Activated CD8-positive, alpha-beta memory T cell treated with anti-CD3 and anti-CD28 coated beads for 36 hours (primary cell): Measurements from ENCODE around the gene PCCA. TPM values are rescaled to one million over a fixed set of nuclear protein-coding genes. Genes with fewer than 3 reads are reported as not detected.
"Not testable (repeated sequence)": the region's sequence is repeated elsewhere in the genome, so short reads cannot be mapped to it uniquely, and the experiment has no call there.

Experiments
- CTCF ChIA-PET: fragments of 350-600 bp; sonication (Branson Sonifier 250); formaldehyde crosslinking; loops from one replicate; lab custom pipeline; 2021; ENCODE audit warnings: antibody characterized with exemption; lab: Charles Lee
- POLR2A ChIA-PET: fragments of 350-600 bp; sonication (Branson Sonifier 250); formaldehyde crosslinking; loops from one replicate; lab custom pipeline; 2021; ENCODE audit warnings: antibody characterized with exemption; lab: Charles Lee
- total RNA-seq, 2 experiments: library from RNA; stranded (reverse); gene quantifications; one replicate each; pipeline ENCODE4 v1.2.3, GENCODE V29; 2021

Gene PCCA
- total RNA-seq, 2 experiments from 2014 or later, result 7.7 to 9.3 TPM

DNA sequence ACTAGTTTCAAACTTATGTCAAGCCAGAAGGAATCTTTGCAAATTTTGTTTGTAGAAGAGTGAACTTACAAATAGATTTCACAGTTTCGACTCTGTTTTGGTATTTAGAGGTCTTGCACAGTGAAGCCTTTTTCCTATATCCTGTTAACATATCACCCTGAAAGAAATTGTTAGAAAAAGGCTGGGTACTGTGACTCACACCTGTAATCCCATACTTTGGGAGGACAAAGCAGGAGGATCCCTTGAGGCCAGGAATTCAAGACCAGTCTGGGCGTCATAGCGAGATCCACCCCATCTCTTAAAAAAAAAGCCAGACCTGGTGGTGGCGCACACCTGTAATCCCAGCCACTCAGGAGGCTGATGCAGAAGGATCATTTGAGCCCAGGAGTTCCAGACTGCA, 275.7 kb downstream of the PCCA start:
- ChIA-PET CTCF (no interaction called here), POLR2A (no interaction called here)

DNA sequence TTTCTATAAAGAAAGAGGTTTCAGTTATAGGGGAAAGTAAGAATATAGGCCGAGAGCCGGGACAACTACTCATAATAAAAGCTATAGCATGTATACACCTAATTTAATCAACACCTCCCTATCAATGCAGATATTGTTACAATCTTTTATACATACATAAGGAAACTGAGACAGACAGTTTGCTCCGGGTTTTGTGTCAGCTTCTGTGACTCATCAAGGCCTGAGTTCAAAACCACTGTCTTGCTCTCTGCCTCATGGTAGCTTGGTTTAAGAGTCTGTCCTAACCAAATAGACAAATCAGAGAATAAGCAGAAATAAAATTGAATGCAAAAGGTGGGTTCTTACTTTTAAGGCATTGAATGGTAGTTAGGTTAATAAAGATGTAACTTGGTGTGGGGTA, 276.8 kb downstream of the PCCA start:
- ChIA-PET CTCF (no interaction called here), POLR2A (no interaction called here)

DNA sequence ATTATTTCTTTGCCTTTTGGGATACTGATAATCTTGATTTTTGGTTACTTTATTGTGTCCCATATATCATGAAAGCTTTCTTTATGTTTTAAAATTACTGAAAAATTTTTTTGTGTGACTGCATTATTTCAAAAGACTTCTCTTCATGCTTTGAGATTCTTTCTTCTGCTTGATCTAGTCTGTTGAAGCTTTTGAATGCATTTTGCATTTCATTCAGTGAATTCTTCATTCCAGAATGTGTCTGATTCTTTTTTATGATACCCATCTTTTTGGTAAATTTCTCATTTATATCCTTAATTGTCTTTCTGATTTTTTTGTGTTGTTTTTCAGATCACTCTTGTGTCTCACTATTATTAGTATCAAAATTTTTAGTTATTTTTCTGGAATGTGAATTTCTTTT, 289.6 kb downstream of the PCCA start:
- ChIA-PET POLR2A (no interaction called here), CTCF (no interaction called here)

DNA sequence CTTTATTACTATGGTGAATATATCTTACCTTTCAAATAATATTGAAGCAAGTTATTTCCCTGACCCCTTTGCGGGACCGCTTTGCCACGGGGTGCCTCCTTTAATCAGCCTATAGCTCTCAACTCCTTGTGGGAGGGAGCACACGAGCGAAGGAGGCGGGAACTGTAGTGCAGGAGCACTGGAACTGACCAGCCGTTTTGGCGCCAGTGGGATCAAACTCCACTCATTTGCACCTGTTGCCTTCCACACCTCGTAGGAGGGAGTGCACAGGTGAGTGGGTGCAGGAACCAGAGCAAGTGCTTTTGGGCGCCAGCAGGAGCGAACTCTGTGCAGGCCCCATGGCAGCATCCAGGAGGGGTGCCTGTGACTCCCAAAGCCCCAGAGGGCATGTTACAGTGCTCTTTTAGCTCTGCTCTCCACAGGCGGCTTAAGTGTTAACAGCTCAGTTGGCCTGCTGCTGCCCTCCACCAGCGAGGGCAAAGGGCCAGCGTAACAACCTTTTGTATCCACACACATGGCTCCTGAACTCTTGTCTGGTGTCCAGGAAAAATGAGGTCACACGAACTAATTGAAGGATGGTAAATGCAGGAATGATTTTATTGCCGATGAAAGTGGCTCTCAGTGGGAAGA, 292.8 kb downstream of the PCCA start:
- ChIA-PET CTCF (no interaction called here), POLR2A (no interaction called here)

DNA sequence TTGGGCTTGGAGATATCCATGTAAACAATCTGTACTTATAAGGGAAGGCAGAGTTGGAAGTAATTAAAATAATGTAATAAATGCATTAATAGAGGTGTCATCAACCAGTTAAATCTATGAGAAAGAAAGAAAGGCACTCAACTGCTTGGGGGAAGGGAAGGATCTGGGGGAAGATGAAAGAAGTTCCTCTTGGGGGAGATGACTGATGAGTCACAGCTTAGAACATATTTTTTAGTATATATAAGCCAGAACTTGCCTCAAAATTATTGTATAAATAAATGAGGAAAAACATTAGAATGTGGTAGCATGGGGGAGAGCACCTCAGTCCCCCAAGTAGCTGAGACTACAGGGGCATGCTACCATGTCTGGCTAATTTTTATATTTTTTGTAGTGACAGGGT, 293.9 kb downstream of the PCCA start:
- POLR2A ChIA-PET, result no interaction called here
- CTCF ChIA-PET, result no interaction called here

DNA sequence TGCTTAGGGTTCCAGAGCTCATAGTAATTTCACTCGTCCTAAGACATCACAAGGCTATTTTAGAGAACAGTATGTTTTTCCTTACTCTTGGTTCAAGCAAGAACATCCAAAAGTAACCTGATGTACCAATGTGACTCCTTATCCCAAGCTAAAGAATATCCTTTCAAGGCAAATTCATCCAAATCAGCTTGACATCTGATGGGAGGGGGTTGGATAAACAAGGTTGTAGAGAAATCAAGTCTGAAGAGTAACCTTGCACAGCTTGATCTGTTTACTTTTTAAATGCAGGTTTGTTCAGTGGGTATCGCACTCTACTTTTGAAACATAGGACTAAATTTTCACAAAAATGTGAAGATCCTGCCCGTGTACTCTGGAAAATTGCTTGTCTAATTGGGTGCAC, 298.5 kb downstream of the PCCA start:
- POLR2A ChIA-PET, result no interaction called here
- CTCF ChIA-PET, result no interaction called here

DNA sequence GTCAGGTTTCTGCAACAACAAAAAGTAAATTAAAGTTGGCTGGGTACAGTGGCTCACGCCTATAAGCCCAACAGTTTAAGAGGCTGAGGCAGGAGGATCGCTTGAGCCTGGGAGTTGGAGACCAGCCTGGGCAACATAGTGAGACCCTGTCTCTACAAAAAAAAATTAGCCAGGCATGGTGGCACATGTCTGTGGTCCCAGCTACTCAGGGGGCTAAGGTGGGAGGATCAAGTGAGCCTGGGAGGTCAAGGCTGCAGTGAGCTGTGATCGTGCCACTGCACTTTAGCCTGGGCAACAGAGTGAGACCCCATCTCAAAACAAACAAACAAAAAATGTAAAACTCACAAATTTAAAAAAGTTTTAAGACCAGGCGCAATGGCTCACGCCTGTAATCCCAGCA, 299.3 kb downstream of the PCCA start:
- CTCF ChIA-PET, POLR2A ChIA-PET: not testable (repeated sequence)

DNA sequence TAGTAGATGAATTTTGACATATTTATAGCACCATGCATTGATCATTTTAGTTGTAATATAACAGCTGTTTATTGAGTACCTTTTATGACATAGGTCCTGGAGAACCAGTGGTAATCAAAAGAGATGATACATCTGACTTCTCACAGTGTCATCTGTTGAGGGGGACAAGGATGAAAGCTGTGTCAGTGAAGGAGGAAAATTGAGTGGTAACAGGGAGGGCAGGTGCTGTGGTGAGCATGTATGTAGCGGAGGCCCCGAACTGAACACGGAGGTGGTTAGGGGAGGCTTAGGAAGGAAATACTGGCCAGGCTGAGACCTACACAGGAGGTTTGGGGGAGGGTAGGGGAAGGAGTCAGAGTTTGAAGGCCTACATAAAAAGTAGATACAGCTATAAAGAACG, 300.0 kb downstream of the PCCA start:
- ChIA-PET POLR2A (interaction anchor here (0.7 kb wide), 1 partner anchor 406 kb away, joined by 3 read pairs; no protein-coding TSS in a partner anchor), CTCF (no interaction called here)

DNA sequence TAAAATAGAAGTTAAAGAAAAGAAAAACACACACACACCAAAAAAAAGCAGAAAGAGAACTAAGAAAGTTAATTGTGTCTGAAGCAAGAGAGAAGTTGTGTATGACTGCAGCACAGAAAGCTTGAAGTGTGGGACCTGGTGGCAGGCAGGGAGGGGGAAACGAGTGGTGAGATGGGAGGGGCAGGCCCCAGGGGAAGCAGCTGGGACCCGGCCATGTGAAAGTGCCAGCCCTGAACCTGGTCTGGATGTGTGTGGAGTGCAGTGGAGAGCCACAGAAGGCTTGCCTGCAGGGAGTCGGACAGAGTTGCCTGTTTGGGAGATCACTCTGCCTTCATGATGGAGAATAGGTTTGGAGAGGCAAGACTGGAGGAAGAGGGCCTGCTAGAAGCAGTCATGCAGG, 300.7 kb downstream of the PCCA start:
- ChIA-PET POLR2A (no interaction called here), CTCF (no interaction called here)

DNA sequence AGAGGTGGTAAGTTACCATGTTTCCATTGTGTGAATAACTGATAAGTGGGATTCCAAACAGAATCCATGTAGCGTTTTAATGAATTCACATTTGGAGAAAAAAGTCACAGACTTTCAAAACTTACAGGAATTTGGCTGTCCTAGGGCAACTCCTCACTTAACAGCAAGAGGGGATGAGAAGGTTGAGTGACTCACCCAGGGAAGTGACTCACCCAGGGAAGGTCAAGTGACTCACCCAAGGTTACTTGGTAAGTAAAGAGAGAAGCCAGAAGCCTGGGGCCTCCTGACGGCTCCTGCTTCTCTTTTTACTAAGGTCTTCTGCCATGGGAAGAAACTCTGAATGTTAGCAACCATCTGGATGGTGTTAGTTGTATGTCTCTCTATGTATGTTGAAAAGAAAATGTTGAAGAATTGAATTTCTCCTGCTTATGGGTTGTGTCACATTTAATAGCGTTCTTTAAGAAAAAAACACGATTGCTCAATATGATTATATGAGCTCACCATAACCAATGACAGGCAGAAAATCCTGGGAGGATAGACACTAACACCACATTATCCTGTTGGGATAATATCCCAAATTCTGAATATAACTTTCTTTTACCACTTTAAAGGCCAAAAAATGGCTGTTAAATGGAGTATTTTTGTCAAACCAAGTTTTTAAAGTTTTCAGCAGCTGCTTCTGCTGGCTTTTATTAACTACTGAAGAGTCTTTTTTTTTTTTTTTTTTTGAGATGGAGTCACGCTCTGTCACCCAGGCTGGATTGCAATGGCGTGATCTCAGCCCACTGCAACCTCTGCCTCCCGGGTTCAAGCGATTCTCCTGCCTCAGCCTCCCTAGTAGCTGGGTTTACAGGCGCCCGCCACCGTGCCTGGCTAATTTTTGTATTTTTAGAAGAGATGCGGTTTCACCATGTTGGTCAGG, 304.1 kb downstream of the PCCA start:
- ChIA-PET CTCF (interaction anchor here (0.6 to 1.5 kb wide), 3 partner anchors 9 to 114 kb away, joined by 3 to 6 read pairs (median 3); no protein-coding TSS in a partner anchor), POLR2A (interaction anchor here (0.5 to 0.6 kb wide), 2 partner anchors 118 to 169 kb away, joined by 3 to 7 read pairs; no protein-coding TSS in a partner anchor)

DNA sequence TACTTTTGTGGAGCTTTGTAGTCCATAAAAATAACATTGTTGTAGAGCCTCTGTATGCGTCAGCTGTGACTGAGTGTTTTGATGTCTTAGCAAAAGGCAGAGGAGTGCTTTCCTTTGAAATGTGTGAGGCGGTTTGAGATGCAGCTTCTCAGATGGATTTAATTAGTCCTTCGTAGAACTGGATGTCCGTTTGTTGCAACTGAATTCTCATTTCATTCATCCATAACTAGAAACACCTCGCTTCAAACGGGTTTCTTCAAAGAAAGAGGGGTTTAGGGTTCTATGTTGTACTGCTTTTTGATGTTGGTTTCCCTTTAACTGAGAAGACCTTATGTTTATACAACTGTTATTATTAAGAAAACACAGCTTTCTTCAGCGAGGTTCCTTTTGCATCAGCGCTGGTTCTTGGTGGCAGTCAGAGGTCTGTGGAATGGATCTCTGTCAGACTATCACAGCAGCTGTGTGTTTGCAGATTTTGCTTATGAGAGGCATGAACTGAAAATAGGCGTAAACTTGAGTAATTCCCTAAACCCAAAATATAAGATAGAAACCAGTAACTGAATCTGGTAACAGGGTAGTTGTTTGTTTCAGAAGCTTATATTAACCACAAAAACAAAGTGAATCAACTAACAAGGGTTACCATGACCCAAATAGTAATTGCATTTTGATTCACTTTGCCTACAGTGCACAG, 305.3 kb downstream of the PCCA start:
- ChIA-PET CTCF (interaction anchor here (1.5 kb wide), 1 partner anchor 113 kb away, joined by 6 read pairs; no protein-coding TSS in a partner anchor), POLR2A (interaction anchor here (0.5 to 1.2 kb wide), 4 partner anchors 11 to 481 kb away, joined by 3 to 5 read pairs (median 4); no protein-coding TSS in a partner anchor)

DNA sequence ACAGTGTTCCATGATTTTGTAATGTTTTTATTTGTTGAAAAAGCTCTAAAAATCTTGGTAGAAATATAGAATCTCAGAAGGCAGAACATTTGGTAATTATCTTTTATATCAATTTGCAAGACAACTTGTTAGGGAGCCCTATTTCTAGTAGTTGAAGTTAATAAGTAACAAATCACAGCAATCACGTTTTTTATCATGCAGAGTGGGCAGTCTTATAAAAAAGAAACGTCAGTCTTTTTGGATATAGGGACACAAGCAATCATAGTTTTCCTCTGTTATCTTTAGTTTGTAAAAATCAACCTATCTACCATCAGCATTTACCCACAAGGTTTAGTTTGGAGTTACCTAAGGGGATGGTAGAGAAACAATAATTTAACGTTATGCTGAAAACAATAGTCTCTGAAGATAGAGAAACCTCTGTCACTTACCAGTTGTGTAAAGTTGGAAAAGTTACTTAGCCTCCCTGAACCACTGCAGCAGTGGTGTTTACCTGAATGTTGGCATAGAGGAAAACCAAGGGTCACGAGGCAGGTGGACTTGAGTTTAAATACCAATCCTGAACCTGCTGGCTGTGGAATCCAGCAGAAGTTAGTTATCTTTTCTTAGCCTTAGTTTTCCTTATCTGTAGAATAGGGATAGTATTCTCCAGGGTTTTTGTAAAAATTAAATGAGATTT, 306.9 kb downstream of the PCCA start:
- POLR2A ChIA-PET, result no interaction called here

DNA sequence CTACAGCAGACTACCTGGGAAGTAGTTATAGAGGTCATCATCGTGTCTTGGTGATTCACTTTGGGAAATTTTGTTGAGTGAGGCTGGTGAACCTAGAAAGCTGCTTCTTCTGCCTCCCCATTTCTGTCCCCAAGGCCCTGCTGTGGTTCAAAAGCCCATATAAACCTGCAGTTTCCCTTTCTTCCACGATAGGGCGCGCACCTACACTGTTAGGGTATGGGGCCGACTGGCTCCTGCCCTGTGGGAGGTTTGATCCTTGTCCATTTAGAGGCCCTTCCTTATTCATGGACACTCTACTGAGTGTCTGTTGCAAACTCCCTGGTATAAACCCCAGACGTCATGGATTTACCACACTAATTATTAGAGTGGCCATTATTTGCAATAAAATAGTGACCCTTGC, 307.9 kb downstream of the PCCA start:
- CTCF ChIA-PET, result interaction anchor here (0.6 kb wide), 1 partner anchor 1692 kb away, joined by 3 read pairs; no protein-coding TSS in a partner anchor
- POLR2A ChIA-PET, result no interaction called here

More for the DNA sequence above, 306.9 kb downstream of the PCCA start:
- CTCF ChIA-PET, result no interaction called here

DNA sequence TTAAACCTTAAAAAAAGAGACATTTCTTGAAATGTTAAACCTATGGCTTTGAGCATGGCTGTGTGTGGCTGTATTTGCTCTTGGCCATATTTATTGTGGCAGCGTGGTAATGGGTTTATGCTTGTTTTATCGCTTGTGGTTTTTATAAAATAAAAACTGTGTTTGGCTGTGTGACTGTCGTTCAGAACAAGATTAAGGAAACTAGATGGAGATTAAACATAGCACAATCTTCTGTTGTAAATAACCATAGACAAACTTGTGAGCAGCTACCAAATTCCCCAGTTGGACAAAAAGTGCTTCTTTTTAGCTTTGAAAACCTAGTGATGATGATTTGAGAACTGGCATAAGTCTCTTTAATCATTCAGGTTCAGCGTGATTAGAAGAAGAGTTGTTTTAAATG, 308.7 kb downstream of the PCCA start:
- CTCF ChIA-PET, result no interaction called here
- POLR2A ChIA-PET, result no interaction called here

DNA sequence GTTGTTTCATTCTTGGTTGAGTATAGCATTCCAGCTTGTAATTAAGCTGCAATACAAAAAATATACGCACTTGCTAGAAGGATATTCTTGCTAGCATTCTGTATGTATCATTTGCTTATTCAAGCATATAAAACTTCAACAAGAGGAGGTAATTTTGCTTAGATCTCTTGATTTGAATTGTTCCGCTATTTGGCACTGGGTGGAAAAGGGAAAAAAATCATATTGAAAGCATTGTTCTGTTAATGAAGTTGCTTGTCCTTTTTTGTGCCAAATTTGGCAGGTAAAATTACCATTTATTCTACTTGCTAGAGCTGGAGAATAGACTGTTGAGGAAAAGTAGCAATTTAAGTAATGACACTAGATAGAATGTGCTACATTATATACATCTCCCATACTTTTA, 309.5 kb downstream of the PCCA start:
- ChIA-PET CTCF (no interaction called here), POLR2A (no interaction called here)

DNA sequence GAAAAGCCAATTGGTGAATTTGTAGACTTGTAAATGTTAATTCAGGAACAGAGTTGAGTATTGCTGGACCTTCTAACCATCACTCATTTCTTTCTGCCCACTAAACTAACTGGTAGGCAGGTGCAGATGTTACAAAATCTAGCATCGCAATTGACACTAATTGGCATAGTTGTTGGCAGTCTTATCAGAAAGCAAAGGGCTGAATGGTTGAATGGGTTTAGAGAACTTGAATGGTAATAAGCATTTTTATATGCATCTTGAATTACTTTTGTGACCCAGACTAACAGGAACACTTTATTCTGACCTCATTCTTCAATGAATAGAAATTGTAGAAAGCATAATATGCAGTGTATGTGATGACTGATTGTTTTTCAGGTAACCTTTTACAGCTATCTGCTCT, 310.6 kb downstream of the PCCA start:
- POLR2A ChIA-PET, result no interaction called here
- CTCF ChIA-PET, result no interaction called here

DNA sequence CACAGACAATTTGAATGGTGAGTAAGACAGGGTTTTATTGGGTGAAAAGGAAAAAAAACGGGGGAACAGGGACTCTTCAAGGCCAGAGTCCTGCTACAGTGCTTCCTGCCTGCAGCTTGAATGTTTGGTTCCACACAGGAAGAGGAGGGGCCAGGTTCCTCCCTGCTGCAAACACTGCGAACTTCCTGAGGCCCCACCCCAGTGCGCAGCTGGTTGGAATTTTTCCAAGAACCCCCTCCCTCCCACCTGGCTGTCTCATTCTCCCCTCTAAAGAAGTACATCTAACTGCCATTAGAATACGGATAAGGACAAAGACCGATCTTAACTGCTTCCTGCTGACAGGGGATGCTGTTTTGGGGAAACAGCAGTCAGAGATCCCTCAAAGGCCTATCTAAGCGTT, 314.8 kb downstream of the PCCA start:
- POLR2A ChIA-PET, result no interaction called here

DNA sequence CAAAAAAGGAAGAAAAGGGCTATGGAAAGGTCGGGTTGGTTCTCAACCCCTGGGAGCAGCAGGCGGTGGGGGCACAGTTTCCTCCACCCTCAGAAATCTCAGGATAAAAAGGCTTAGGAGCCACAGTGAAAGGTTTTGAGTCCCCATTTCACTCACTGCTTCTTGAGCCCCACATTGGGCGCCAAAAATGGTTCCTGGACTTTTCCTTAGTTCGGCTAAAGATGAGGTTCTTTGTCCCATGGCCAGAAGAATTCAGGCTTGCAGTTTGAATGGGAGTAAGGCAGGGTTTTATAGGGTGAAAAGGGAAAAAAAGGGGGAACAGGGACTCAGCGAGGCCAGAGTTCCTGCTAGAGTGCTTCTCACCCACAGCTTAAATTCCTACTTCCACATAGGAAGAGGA, 320.2 kb downstream of the PCCA start:
- CTCF ChIA-PET, result no interaction called here
- POLR2A ChIA-PET, result interaction anchor here (1.1 kb wide), 1 partner anchor 194 kb away, joined by 3 read pairs; no protein-coding TSS in a partner anchor

More for the DNA sequence above, 314.8 kb downstream of the PCCA start:
- CTCF ChIA-PET, result no interaction called here

DNA sequence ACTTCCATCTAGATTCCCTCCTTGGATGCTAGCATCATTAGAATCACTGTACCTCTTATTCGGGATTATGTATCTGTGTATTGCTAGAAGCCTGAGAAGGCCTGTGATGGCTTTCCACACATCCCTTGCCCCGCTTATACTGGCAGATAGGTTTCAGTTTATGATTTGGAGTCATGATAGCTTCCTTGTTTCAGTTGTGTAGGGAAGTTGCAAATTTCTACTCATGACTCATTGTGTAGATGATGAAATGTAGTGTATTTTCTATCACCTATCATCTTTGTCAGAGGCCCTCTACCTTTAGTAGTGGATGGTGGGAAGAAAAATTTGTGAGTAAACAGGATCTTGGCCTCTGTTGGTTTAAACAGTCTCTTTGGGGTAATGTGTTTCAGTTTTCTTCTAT, 334.5 kb downstream of the PCCA start:
- ChIA-PET CTCF (no interaction called here), POLR2A (no interaction called here)
